NK-92 (cell line): Measurements from ENCODE around the gene CC2D1A.

Experiments used
- DNase-seq: peaks from one replicate; lab custom pipeline; 2025; ENCODE audit not compliant: unreplicated experiment; lab: John Stamatoyannopoulos, UW

Gene CC2D1A

GRCh38 chr19:13905634-13906520 lies at the start of gene CC2D1A, which contains the start of gene BRME1:
Gene CC2D1A (plus strand): TSS chr19:13906201. CDS start chr19:13906442, 241 bp downstream.
Gene BRME1 (minus strand): TSS chr19:13906117. CDS start chr19:13904892, 1,225 bp downstream.
- peak; percentile 58 for DNase-seq

DNA sequence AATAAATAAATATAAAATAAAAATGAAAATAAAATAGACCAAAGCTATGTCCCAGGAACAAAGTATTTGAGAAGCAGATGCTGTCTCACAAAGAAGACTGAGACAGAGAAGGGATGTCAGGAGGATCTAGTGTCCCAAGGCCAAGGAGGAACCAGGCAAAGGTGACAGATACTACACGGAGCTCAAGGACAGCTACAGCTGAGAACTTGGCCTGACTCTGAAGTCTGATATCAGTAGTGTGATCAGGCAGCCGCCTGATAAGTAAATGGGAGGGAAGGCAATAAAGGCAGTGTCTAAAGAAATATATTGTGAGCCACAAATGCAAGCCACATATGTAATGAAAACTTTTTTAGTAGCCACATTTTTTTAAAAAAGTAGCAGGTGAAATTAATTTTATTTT lies 49.5 kb upstream of the CC2D1A start:
- no peak for DNase-seq

DNA sequence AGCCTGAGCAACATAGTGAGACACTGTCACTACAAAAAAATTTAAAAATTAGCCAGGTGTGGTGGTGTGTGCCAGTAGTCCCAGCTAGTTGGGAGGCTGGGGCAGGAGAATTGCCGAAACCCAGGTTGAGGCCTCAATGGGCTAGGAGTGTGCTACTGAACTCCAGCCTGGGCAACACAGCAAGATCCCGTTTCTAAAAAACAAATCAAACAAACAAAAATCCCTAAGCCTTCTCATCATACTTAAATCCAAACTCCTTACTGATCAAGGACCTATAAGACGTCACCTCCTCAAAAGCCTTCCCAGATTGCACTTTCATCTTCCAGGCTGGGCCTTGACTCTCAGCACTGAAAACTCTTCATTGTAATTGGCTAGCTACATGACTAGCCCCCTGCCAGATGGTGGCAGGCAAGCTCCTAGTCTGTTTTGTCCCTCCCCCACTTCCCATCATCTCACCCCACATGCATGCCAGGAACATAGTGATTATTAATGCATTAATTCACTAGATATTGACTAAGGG lies 46.6 kb upstream of the CC2D1A start:
- no peak for DNase-seq

DNA sequence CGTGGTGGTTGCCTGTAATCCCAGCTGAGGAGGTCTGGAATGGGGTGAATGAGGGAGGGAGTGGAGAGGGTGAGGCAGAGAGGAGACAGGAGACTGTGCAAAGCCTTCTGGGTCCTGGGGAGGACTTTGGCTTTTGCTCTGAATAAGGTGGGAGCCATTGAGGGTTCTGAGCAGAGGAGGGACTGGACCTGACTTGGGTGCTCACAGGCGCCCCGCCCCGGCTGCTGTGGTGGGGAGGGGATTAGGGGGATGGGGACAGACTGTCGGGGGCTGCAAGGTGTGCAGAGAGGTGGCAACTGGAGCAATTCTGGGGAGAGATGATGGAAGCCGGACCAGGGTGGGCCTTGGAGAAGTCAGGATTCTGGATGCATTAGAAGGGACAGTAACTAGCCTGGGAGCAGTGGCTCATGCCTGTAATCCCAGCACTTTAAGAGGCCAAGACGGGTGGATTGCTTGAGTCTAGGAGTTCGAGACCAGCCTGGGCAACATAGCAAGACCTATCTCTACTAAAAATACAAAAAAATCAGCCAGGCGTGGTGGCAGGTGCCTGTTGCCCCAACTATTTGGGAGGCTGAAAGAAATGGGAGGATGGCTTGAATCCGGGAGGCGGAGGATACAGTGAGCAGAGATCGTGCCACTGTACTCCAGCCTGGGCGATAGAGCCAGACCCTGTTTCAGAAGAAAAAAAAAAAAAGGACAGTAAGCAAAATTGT lies 45.2 kb upstream of the CC2D1A start:
- no peak for DNase-seq

DNA sequence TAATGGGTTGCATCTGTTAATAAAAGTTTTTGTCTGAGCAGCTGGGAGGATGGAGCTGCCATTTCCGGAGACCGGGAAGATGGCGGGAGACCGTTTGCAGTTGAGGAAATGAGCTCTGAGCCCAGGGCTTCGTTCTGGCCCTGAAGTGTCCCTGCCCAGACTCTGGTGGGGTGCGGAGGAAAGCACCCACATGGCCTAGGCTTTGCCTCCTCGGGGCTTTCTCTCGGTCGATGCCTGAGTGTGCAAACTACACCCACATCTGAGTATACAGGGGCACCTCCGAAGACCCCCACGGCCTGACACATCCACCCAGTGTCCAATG lies 44.6 kb upstream of the CC2D1A start:
- no peak for DNase-seq

GRCh38 chr19:13861714-13862531 lies 44.1 kb upstream of the CC2D1A start:
- DNase-seq, result no peak

GRCh38 chr19:13864046-13864666 lies 41.8 kb upstream of the CC2D1A start:
- no peak for DNase-seq

DNA sequence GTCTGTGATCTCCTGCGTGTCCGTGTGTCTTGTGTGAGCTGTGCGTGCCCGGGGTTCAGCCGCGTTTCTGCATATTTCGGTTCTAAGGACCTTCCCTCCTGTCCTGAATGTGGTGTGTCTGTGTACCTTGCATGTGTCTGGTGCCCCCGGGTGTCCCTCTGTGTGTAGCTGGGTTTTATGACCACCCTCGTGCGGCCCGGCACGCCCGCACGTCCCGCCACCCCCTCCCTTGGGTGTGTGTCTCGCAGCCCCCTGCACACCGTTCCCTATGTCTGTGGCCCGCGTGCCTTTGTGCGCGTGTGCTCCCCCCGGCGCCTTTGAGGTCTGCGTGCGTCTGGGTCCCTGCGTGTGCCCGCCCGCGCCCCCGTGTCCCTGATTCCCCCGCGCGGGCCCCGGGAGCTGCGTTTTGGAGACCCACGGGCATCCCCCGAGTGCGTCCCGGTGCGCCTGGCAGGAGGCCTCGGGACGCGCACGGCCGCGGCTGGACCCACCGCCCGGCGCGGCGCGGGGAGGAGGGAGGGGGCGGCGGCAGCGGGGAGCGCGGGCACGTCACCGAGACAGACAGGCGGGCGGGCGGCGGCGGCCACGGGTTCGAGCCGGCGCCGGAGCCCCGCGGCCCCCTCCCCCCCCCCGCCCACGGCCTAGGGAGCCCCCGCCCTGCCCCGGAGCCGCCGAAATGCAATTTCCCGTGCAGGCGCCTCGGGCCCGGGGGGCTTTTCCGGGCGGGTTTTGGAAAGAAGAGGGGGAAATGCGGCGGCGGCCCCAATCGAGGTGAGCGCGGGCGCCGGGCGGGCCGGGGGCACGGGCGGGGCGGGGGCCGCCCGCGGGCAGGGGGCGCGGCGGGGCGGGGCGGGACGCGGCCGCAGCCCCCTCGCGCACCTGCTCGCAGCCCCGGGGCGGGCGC lies 41.1 kb upstream of the CC2D1A start:
- no peak for DNase-seq

- no peak for DNase-seq
Measured at GRCh38 chr19:13865571-13866462, 40.2 kb upstream of the CC2D1A start.

GRCh38 chr19:13866463-13867046 lies 39.4 kb upstream of the CC2D1A start:
- no peak for DNase-seq

GRCh38 chr19:13868663-13869062 lies 37.3 kb upstream of the CC2D1A start:
- no peak for DNase-seq

- DNase-seq, result no peak
Measured at GRCh38 chr19:13869281-13869680, 36.7 kb upstream of the CC2D1A start.

GRCh38 chr19:13870873-13871272 lies 35.1 kb upstream of the CC2D1A start:
- no peak for DNase-seq

- no peak for DNase-seq
Measured at GRCh38 chr19:13872339-13872694, 33.7 kb upstream of the CC2D1A start.

GRCh38 chr19:13872695-13873389 lies 33.2 kb upstream of the CC2D1A start:
- DNase-seq, result no peak

- DNase-seq, result no peak
Measured at GRCh38 chr19:13873834-13874515, 32.0 kb upstream of the CC2D1A start.

- no peak for DNase-seq
Measured at GRCh38 chr19:13875824-13876223, 30.2 kb upstream of the CC2D1A start.
